Activated naive CD4-positive, alpha-beta T cell treated with anti-CD3 and anti-CD28 coated beads, Interleukin-2, amount 50 U/mL, for 72 hours (primary cell): ENCODE data around the gene DDX43. TPM values are rescaled to one million over a fixed set of nuclear protein-coding genes. Genes with fewer than 3 reads are reported as not detected.
"Not testable (repeated sequence)": the region's sequence is repeated elsewhere in the genome, so short reads cannot be mapped to it uniquely, and the experiment has no call there.

Experiments used
- ATAC-seq, 2 donors: fragments of 150-1000 bp; cut with Tn5 transposase; 2 replicates each; pipeline ENCODE4 v1.10.0; 2021; ENCODE audit warnings: mild to moderate bottlenecking in 2 of 2, moderate library complexity in 2 of 2
- DNase-seq, 2 donors: peaks; one replicate each; pipeline ENCODE4 v3.0.0; 2021 to 2022; ENCODE audit warnings: low spot score in 2 of 2
- H3K27ac Mint-ChIP-seq, 2 donors: one replicate each; pipeline ENCODE4 v1.8.0; 2022; ENCODE audit warnings: mild to moderate bottlenecking in 2 of 2, mixed read lengths in 2 of 2
- H3K36me3 Mint-ChIP-seq, 2 donors: one replicate each; pipeline ENCODE4 v1.8.0; 2022; ENCODE audit warnings: mixed read lengths in 2 of 2
- H3K9me3 Mint-ChIP-seq, 2 donors: one replicate each; pipeline ENCODE4 v1.8.0; 2022; ENCODE audit warnings: mixed read lengths in 2 of 2
- total RNA-seq, 2 donors: library from RNA; stranded (reverse); gene quantifications; one replicate each; pipeline ENCODE4 v1.2.3, GENCODE V29; 2022

The DDX43 gene
- total RNA-seq, 2 donors from 2014 or later, result 0.09 to 0.58 TPM

DNA sequence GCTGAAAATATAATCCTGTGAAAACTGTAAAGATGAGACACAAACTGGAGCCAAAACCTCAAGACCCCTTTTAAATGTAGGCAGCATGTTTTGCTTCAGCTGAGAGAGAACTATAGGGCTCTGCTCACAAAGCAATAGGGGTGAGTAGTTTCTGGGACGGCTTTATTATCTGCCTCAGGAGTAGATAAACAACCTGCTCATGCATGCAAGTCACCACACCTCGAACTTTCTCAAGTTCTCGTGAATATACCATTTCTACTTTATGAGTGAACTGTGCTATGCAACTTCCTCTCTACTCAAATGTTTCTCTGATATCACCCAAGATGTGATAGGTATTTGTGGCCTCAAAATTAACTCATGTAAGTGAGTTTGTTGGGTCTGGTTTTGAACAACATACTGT is 17.4 kb upstream of the DDX43 start:
- H3K36me3 Mint-ChIP-seq, result no peaks in the 10 kb centered on the region
- DNase-seq (no peak), ATAC-seq (no peak)
- peaks cover 0 to 3% of the 10 kb centered on the region in 2 donors for H3K9me3 Mint-ChIP-seq
- H3K27ac Mint-ChIP-seq, result no peak overlapping the region

DNA sequence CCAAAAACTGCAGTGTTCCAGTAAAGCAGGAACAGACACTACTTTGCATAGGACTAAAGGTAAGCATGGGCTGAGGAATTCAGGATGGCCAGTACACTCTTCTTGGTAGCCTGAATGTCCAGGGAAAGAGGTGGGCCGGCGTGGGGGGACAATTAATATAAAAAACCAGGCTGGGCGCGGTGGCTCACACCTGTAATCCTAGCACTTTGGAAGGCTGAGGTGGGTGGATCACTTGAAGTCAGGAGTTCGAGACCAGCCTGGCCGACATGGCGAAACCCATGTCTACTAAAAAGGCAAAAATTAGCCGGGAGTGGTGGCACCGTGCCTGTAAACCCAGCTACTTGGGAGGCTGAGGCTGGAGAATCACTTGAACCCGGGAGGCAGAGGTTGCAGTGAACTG is 13.1 kb upstream of the DDX43 start:
- H3K27ac Mint-ChIP-seq, DNase-seq, H3K36me3 Mint-ChIP-seq, ATAC-seq, H3K9me3 Mint-ChIP-seq: not testable (repeated sequence)

DNA sequence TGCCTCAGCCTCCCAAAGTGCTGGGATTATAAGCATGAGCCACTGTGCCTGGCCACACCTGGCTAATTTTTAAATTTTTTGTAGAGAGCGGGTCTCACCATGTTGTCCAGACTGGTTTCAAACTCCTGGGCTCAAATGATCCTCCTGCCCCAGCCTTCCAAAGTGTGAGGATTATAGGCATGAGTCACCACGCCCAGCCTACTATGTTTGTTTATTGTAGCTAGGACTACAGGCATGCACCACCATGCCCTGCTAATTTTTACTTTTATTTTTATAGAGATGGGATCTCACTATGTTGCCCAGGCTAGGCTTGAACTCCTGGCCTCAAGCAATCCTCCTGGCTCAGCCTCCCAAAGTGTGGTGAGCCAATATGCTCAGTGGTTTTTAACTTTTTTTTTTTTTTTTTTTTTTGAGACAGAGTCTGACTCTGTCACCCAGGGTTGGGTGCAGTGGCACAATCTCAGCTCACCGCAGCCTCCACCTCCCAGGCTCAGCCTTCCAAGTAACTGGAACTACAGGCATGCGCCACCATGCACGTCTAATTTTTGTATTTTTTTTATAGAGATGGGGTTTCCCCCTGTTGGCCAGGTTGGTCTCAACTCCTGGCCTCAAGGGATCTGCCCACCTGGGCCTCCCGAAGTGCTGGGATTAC is 12.0 kb upstream of the DDX43 start:
- no peak overlapping the region for H3K27ac Mint-ChIP-seq
- no peak for DNase-seq
- H3K36me3 Mint-ChIP-seq, result no peaks in the 10 kb centered on the region
- H3K9me3 Mint-ChIP-seq, result no peaks in the 10 kb centered on the region
- ATAC-seq, result no peak

DNA sequence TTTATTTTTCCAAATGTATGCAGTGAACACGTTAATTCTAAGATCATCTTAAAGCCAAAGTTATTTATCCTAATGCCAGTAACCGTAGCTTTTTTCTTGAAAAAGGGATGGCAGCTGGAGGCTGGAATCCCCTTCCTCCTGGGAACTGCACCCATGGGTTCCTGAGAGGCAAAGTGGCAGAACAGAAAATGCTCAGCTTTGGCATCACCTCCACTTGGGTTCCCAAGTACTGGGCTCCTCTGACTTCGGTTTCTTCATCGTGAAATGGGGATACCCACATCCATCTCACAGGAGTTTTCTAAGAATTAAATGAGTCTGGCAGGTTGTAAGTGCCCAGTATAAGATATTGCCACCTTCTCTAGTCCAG is 6.2 kb upstream of the DDX43 start:
- peak; percentile 3 to 29 for ATAC-seq
- no peak for DNase-seq
- Mint-ChIP-seq H3K9me3 (no peaks in the 10 kb centered on the region), H3K36me3 (no peaks in the 10 kb centered on the region), H3K27ac (peak overlapping the region; percentile 50 to 80)

DNA sequence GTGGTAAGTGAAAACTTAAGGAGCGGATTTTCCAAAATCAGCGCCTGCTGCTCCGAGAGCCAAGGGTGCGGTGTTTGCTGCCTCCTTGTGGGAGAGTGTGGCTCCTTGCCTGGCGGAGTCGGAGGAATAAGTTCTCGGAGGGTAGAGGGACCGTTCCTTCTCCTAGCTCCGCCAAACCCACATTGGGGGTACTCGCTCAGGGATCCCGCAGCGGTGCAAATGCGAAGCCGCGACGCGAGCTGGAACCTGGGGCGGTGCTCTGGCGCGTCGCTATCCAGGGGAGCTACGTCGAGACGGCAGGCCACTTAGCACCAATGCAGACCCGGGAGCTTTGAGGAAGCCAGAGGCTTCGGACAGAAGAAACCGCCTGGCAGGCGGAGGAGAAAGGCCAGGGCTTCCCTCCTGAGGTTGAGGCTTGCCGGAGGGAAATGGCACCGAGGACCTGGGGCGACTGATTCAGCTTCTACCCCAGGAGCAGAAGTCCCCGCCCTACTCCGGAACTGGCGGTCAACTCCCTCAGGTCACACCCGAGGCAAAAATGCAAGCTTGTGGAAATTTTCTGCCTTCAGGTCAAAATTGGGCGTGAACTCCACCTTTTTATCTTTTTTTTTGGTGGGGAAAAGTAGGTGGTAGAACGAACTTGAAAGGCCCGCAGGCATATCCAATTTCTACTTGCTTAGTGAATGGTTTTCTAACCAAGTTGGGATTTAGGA is 5.7 kb upstream of the DDX43 start:
- peak; percentile 83 to 98 for ATAC-seq
- peak overlapping the region; percentile 50 to 80 for H3K27ac Mint-ChIP-seq
- DNase-seq, result peak; percentile 37 to 78
- no peaks in the 10 kb centered on the region for H3K9me3 Mint-ChIP-seq
- no peaks in the 10 kb centered on the region for H3K36me3 Mint-ChIP-seq

DNA sequence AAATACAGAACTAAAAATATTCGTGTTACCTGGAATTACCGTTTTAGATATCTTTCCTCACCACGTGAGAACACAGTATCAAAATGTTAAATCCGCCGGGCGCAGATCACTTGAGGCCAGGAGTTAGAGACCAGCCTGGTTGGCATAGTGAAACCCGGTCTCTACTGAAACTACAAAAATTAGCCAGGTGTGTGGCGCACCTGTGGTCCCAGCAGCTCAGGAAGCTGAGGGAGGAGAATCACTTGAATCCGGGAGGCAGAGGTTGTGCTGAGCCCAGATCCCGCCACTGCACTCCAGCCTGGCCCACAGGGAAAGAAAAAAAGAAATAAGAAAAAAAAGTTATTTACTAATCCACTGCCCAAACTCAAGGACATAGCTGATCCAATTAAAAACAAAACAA is 4.8 kb upstream of the DDX43 start:
- Mint-ChIP-seq H3K27ac (no peak overlapping the region), H3K9me3 (no peaks in the 10 kb centered on the region), H3K36me3 (no peaks in the 10 kb centered on the region)
- no peak for ATAC-seq
- no peak for DNase-seq

DNA sequence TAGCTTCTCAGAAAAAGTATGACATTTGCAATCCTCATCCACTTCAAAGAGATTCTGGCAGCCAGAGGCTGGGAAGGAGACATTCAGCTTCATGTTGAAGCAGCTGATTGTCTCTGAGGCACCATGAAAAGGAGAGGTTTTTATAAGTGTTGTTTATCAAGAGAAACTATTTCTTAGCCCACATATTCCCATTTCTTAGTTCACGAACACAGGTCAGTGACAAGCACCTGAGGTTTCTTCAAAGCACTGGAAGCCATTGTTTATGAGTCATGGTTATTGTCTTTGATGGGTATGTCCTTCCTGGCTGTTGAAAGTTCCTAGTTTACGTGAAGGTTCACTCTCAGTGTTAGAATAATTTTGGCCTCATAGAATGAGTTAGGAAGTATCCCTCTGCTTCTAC is 3.0 kb upstream of the DDX43 start:
- no peak overlapping the region for H3K27ac Mint-ChIP-seq
- ATAC-seq, result peak in 1 of 2 donors; percentile 32

DNA sequence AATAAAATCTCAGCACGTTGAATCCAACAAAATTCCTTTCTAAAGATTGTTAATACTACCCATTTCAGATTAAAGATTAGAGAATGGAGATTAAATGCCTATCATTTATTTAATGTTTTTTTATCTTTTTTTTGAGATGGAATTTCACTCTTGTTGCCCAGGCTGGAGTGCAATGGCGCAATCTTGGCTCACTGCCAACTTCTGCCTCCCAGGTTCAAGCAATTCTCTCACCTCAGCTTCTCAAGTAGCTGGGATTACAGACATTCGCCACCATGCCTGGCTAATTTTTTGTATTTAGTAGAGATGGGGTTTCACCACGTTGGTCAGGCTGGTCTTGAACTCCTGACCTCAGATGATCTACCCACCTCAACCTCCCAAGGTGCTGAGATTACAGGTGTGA is 2.4 kb upstream of the DDX43 start:
- not testable (repeated sequence) for H3K9me3 Mint-ChIP-seq, H3K27ac Mint-ChIP-seq, ATAC-seq, H3K36me3 Mint-ChIP-seq, DNase-seq

More for the DNA sequence above, 3.0 kb upstream of the DDX43 start:
- Mint-ChIP-seq H3K36me3 (no peaks in the 10 kb centered on the region), H3K9me3 (no peaks in the 10 kb centered on the region)
- DNase-seq, result no peak

DNA sequence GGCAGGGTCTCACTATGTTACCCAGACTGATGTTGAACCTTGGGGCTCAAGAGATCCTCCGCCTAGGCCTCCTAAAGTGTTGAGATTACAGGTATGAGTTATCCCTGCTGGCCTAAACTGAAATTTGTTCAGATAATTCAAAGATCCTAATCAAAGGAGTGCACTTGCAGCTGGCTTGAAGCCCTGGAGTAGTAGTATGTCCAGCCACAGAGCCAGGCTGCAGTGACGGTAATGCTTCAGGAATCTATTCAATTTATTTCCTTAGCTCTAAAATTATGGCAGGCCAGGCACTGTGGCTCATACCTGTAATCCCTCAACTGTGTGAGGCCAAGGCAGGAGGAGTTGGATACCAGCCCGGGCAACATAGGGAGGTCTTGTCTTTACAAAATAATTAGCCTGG is 1.4 kb upstream of the DDX43 start:
- Mint-ChIP-seq H3K9me3 (no peaks in the 10 kb centered on the region), H3K27ac (no peak overlapping the region), H3K36me3 (no peaks in the 10 kb centered on the region)
- DNase-seq, result no peak
- no peak for ATAC-seq

DNA sequence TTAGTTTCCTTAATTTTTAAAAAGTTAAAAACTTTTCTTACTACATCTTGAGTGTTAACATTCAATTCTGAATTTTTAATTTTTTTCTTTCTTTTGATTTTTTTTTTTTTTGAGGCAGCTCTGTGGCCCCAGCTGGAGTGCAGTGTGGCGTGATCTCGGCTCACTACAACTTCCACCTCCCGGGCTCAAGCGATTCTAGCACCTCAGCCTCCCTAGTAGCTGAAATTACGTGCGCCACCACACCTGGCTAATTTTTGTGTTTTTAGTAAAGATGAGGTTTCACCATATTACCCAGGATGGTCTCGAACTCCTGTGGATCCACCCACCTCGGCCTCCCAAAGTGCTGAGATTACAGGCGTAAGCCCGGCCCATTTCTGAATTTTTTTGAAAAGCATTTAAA is 1.2 kb downstream of the DDX43 start:
- DNase-seq, result no peak
- H3K9me3 Mint-ChIP-seq, result no peaks in the 10 kb centered on the region
- no peak for ATAC-seq
- H3K27ac Mint-ChIP-seq, result no peak overlapping the region
- no peaks in the 10 kb centered on the region for H3K36me3 Mint-ChIP-seq

DNA sequence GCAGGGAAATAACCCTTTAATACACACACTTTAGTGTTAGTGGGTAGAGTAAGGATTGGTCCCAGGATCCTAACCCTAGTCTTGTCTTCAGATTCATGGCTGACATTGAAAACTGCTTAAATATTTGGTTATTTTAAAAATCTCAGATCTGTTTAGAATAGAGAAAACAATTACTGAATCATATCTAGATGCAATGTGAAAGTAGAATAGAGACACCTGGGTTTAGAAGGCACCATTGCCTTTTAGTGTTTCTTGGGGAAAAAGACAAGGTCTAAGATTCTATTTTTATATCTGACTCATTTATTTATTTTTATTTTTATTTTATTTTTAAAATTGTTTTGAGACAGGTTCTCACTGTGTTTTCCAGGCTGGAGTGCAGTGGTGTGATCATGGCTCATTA is 6.0 kb downstream of the DDX43 start:
- no peak overlapping the region for H3K27ac Mint-ChIP-seq
- no peak for ATAC-seq
- no peak for DNase-seq
- H3K9me3 Mint-ChIP-seq, result no peaks in the 10 kb centered on the region
- no peaks in the 10 kb centered on the region for H3K36me3 Mint-ChIP-seq

DNA sequence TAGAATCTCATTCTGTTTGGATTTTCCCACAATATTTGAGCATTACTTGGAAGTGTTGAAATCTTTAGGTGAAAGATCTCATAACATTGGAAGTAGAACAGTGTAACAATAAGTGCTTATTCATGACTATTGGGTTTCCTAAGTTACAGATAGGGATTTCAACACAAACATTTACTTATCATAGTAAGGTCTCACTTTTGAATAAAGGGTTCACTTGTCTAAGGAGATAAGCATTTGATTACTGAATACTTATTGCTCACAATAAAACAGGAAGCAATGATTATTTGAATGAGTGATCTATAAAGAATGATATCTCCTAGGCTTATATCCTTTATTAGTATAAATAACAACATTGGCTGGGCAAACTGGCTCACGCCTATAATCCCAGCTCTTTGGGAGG is 14.8 kb downstream of the DDX43 start:
- no peak overlapping the region for H3K27ac Mint-ChIP-seq
- no peaks in the 10 kb centered on the region for H3K36me3 Mint-ChIP-seq

DNA sequence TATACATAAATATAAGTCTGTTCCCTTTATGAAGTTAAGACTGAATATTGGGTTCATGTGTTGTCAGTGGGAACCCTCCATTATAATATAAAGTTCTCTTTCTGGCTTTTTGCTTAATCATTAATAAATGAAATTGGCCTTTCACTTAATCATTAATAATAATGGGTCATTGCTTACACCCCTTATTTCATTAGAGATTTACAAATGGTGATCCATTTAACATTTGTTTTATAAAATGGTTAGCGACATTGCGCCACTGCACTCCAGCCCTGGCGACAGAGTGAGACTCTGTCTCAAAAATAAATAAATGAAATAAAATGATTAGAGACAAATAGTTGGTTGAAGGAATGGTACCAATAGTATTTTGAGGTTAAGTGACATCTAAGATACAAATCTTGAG is 18.5 kb downstream of the DDX43 start:
- no peak overlapping the region for H3K27ac Mint-ChIP-seq
- ATAC-seq, result no peak
- DNase-seq, result no peak
- no peaks in the 10 kb centered on the region for H3K9me3 Mint-ChIP-seq
- H3K36me3 Mint-ChIP-seq, result peaks cover 0 to 7% of the 10 kb centered on the region in 2 donors

More for the DNA sequence above, 14.8 kb downstream of the DDX43 start:
- no peaks in the 10 kb centered on the region for H3K9me3 Mint-ChIP-seq
- no peak for DNase-seq
- no peak for ATAC-seq

DNA sequence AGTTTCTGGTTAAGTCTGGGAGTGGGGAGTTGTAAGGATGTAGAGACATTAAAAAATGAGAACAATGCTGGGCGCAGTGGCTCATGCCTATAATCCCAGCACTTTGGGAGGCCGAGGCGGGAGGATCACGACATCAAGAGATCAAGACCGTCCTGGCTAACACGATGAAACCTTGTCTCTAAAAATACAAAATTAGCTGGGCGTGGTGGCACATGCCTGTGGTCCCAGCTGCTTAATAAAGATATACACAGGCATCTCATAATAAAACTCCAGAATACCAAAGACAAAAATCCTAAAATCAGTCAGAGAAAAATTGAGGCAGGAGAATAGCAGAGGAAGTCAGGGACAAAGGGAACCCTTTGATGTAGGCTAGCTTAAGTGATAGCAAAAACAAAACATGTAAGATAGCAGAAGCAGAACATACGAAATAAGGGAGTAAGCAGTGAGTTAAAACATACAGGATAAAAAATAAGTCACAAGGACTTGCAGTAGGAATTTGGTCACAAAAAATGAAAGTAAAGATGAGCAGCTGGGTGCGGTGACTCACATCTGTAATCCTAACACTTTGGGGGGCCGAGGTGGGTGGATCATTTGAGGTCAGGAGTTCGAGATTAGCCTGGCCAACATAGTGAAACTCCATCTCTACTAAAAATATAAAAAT is 23.6 kb downstream of the DDX43 start:
- no peak for DNase-seq
- ATAC-seq, result no peak
- no peak overlapping the region for H3K27ac Mint-ChIP-seq
- peaks cover 0 to 19% of the 10 kb centered on the region in 2 donors for H3K36me3 Mint-ChIP-seq
- H3K9me3 Mint-ChIP-seq, result no peaks in the 10 kb centered on the region

DNA sequence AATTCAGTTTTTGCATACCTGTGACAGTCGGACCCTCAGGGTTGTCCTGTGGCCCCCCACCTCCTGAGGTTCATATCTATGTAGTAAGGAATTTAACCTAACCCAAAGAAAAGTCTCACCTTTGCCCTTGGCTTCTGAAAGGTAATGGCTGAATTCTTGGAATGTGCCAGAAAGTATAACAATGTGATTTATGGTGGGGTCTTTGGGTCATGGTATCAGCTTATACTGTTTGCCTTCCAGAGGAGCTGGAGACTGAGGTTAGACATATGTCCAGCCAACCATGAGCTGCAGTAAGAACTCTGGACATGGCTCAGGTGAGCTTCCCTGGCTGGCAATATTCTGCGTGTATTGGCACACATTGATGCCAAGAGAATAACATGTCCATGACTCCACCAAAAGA is 26.9 kb downstream of the DDX43 start:
- no peak for ATAC-seq
- no peak for DNase-seq
- Mint-ChIP-seq H3K36me3 (peaks cover 0 to 31% of the 10 kb centered on the region in 2 donors), H3K9me3 (no peaks in the 10 kb centered on the region), H3K27ac (no peak overlapping the region)

DNA sequence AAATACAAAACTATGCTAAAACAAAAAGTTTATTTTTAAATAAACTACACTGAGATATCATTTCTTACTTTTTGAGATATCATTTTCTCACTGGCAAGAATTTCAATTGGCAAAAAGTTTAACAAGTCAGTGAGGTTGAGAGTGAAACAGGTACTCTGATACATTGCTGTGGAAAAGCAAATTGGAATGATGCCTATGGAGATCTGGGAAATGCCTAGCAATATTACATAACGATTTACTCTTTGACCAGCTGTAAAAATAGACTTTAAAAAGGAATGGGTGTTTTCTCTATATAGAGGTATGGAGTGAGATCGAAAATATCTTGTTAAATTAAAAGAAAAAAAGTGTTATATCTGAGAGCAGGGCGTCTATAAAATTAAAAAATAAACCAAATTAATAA is 40.6 kb downstream of the DDX43 start:
- DNase-seq (no peak), ATAC-seq (no peak)
- no peak overlapping the region for H3K27ac Mint-ChIP-seq
- peaks cover under 1 to 28% of the 10 kb centered on the region in 2 donors for H3K36me3 Mint-ChIP-seq
- no peaks in the 10 kb centered on the region for H3K9me3 Mint-ChIP-seq

DNA sequence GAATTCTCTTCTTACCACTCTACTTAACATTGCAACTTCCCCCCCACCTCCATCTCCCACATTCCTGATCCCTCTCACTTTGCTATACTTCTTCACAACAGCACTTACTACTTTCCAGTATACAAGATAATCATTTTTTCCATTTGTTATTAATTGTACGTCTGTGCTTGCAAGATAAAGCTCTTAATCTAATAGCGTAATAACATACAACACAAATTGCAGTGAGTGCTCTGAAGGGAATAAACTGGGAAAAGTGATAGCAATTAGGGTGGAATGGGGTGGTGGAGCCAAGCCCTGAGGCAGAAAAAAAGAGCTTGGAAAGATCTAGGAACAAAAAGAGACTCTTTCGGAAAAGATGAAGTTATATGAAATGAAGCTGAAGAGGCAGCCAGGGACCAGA is 48.9 kb downstream of the DDX43 start:
- DNase-seq (no peak), ATAC-seq (no peak)
- H3K36me3 Mint-ChIP-seq, result peaks cover 23 to 51% of the 10 kb centered on the region in 2 donors
- peaks cover 0 to 4% of the 10 kb centered on the region in 2 donors for H3K9me3 Mint-ChIP-seq
- H3K27ac Mint-ChIP-seq, result no peak overlapping the region
